Kidney tubule cell (primary cell): ENCODE measurements around the gene TNFSF13.

Experiments
- DNase-seq: peaks from one replicate; pipeline ENCODE4 v3.0.0-alpha.2; 2018; ENCODE audit warnings: low spot score

TNFSF13 gene

DNA sequence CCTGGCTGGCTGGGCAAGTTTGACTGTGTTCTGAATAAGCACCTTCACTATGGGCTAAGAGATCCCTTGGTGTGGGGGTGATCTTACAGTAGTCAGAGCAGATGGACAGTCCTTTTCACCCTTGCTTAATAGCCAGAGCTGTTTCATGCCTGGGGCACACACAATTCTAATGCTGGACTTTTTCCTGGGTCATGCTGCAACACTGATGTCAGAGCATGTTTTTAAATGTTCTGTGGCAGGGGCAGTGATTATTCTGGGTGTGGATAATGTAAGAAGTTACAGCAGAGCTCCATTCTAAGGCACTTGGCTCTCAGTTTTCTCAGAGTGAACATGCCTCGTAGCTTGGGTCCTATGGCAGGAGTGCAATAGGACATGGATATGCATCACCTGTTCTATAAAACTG, 16.9 kb downstream of the TNFSF13 start:
- no peak for DNase-seq

DNA sequence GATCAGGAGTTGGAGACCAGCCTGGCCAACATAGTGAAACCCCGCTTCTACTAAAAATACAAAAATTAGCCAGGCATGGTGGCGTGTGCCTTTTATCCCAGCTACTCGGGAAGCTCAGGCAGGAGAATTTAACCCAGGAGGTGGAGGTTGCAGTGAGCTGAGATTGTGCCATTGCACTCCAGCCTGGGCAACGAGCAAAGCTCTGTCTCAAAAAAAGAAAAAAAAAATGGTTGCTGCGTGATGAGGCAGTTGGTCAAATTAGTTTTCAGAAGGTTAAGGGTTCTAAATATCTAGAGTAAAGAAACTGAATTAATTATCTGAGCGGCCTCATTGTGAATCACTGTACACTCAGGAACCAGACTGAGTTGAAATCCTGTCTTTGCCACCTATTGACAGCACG, 17.4 kb downstream of the TNFSF13 start:
- DNase-seq, result no peak

DNA sequence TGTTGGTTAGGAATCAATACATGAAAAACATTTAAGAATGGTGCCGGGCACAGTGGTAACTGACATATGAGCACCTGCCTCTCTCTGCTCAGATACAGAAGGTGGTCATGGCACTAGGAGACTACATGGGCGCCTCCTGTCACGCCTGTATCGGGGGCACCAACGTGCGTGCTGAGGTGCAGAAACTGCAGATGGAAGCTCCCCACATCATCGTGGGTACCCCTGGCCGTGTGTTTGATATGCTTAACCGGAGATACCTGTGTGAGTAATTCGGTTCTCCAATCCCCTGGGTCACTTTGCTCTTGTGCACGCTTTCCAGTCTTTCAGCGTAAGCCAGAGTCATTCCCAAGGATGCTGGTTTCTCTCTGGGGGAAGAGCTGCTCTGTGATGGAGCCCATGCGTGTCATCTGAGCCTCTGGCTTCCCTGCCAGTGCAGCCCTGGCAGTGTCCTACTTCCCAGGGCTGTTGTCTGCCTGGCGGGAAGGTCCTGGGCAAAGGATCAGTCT, 17.9 kb downstream of the TNFSF13 start:
- DNase-seq, result no peak

DNA sequence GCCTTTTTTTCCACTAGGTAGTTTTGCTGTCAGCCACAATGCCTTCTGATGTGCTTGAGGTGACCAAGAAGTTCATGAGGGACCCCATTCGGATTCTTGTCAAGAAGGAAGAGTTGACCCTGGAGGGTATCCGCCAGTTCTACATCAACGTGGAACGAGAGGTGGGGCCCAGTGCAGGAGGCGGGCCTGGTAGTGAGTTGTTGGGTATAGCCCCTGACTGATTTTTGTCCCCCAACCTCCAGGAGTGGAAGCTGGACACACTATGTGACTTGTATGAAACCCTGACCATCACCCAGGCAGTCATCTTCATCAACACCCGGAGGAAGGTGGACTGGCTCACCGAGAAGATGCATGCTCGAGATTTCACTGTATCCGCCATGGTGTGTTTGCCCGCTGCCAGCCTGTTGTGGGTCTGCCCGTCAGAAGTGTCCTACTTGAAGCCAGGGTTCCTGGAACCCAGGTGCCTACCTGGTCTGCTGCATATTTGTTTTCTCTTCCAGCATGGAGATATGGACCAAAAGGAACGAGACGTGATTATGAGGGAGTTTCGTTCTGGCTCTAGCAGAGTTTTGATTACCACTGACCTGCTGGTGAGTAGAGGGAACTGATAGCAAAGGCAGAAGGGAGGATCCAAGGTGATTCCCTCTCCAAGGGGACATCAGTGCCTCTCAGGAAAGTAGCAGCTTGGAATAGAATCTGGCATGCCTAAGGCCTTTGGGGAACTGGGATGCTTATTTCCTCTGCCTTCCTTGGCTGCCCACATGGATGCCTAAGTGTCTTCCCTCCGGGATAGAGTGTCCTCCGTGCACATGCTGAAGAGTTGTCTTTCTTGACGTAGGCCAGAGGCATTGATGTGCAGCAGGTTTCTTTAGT, 19.0 kb downstream of the TNFSF13 start:
- no peak for DNase-seq

DNA sequence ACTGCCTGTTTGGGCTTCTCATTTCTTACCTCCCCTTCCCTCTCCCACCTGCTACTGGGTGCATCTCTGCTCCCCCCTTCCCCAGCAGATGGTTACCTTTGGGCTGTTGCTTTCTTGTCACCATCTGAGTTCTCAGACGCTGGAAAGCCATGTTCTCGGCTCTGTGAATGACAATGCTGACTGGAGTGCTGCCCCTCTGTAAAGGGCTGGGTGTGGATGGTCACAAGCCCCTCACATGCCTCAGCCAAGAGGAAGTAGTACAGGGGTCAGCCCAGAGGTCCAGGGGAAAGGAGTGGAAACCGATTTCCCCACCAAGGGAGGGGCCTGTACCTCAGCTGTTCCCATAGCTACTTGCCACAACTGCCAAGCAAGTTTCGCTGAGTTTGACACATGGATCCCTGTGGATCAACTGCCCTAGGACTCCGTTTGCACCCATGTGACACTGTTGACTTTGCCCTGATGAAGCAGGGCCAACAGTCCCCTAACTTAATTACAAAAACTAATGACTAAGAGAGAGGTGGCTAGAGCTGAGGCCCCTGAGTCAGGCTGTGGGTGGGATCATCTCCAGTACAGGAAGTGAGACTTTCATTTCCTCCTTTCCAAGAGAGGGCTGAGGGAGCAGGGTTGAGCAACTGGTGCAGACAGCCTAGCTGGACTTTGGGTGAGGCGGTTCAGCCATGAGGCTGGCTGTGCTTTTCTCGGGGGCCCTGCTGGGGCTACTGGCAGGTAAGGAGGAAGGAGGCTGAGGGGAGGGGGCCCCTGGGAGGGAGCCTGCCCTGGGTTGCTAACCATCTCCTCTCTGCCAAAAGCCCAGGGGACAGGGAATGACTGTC, 20.7 kb downstream of the TNFSF13 start, which contains the start of gene CD68:
Gene CD68 (plus strand): TSS at position 638 of the 833 bp plus-strand sequence. CDS start 40 bp downstream, at position 678.
- DNase-seq, result peak; percentile 97

DNA sequence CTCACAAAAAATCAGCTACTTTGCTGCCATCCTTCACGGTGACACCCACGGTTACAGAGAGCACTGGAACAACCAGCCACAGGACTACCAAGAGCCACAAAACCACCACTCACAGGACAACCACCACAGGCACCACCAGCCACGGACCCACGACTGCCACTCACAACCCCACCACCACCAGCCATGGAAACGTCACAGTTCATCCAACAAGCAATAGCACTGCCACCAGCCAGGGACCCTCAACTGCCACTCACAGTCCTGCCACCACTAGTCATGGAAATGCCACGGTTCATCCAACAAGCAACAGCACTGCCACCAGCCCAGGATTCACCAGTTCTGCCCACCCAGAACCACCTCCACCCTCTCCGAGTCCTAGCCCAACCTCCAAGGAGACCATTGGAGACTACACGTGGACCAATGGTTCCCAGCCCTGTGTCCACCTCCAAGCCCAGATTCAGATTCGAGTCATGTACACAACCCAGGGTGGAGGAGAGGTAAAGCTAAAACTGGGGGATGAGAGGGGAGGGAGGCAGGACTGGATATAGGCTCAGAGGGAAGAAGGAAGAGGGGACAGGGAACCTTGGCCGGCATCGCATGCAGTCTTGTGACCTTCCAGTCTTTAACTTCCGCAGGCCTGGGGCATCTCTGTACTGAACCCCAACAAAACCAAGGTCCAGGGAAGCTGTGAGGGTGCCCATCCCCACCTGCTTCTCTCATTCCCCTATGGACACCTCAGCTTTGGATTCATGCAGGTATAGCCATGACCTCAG, 21.5 kb downstream of the TNFSF13 start:
- no peak for DNase-seq

DNA sequence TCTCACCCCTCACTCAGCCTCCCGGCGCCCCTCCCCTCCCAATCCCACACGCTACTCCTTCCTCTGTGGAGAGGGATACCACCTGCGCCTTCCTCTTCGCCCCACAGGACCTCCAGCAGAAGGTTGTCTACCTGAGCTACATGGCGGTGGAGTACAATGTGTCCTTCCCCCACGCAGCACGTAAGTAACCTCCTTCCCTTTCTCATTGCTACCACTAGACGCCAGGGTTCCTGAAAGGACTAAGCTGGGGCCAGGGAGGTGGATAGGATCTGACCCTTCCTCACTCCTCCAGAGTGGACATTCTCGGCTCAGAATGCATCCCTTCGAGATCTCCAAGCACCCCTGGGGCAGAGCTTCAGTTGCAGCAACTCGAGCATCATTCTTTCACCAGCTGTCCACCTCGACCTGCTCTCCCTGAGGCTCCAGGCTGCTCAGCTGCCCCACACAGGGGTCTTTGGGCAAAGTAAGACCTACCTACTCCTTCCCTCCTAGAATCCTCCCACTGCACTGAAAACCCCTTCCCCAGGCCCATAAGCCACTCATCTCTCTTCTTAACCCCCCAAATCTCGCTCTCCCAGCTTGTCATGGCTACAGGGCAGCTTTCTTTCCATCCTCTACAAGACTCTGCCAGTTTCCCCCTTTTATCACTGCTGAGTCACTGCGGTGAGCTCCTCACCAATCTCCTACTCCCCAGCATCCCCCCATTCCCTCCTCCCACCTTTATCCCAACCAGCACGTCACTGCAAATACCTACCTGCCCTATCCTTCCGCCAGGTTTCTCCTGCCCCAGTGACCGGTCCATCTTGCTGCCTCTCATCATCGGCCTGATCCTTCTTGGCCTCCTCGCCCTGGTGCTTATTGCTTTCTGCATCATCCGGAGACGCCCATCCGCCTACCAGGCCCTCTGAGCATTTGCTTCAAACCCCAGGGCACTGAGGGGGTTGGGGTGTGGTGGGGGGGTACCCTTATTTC, 22.3 kb downstream of the TNFSF13 start:
- DNase-seq, result no peak

DNA sequence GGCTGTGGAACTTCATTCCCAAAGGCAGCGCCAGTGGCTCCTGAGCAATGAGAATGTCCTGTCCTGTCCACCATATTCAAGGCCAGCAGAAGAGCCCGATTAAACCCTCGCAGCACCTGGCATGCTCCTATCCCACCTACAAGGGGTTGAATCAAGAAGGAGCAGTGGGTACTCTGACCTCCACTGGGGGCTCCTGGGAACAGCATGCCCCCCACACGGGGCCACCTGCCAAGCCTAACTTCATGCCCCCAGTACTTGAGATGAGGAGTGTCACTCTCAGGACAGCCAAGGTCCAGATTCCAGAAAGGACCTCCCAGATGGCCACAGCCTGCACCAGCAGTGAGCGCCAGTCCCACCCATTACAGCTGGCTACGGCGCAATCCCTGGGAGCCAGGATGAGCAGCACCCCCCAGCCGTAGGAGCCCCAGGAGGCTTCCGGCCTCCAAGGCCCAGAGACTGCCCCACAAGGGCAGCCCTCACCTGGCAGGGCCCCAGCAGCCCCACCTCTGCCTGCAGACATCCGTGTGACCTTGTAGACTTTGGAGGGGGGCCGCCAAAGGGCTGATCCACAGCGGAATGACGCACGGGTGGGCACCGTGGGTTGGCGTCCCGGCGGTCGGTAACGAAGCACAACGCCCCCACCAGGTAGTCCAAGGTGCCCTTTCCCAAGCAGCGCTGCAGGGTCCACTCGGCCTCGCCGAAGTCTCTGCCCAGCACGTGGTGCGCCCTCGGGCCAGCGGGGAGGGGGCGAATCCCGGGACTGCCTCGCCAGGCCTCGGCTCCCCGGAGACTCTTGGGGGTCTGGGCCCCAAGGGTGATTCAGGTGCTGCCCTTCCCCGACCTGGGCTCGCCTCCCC, 24.1 kb downstream of the TNFSF13 start:
- no peak for DNase-seq

DNA sequence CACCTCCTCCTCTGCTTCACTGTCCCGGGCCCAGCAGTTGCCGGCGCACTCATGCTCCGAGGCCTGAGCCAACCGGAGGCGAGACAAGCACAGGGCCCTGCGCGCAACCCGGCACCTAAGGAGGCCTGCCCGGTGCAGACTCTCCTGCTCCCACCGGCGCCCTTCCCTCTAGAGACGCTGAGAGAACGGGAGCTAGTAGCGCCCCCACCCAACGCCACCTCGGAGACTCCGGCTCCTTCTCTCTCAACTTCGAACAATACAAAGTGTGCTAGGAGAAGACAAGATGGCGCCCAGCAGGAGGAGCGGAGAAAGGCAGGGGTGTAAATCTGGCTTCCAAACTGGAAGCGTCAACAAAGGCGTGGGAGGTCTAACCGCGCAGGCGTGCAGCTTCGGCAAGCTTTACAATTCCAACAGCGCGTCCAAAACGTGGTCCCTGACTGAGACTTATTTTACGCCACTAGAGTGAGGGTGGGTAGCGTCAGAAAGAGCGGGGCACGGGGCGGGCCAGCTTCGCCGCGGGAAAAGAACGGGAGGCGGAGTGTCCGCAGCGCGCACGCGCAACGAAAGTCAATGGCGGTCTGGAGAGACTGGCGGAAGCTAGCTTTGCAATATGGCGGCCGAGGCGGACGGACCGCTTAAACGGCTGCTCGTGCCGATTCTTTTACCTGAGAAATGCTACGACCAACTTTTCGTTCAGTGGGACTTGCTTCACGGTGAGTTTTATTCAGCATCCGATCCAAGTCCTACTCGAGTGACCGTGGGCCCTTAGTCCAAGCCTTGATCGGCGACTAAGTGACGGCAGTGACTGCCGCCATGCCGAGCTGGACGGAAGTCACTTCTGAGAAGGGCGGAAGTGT, 24.9 kb downstream of the TNFSF13 start, which contains the start of gene MPDU1:
Gene MPDU1 (plus strand): TSS at position 600 of the 857 bp plus-strand sequence. CDS start 11 bp downstream, at position 611.
- peak; percentile 96 for DNase-seq

DNA sequence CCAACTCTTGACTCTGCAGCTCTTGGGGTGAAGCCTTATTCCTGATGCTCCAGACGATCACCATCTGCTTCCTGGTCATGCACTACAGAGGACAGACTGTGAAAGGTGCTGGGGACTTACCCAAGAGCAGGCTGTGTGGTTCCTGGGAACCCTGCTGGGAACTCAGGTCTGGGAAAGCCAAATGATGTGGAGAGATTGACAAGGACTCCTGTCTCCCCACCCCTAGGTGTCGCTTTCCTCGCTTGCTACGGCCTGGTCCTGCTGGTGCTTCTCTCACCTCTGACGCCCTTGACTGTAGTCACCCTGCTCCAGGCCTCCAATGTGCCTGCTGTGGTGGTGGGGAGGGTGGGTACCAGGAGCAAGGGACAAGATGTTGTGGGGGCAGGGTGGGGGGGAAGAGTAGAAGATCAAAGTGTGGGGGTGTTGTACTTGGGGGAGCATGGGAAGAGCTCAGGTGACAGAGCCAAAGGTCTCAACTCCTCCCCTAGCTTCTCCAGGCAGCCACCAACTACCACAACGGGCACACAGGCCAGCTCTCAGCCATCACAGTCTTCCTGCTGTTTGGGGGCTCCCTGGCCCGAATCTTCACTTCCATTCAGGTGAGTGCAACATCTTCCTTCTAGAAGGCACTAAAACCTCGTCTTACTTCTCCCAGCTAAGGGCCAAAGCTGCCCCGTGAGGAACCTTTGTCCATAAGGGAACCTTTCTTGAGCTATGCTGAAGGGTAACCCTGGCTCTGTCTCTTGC, 28.3 kb downstream of the TNFSF13 start:
- peak; percentile 38 for DNase-seq

DNA sequence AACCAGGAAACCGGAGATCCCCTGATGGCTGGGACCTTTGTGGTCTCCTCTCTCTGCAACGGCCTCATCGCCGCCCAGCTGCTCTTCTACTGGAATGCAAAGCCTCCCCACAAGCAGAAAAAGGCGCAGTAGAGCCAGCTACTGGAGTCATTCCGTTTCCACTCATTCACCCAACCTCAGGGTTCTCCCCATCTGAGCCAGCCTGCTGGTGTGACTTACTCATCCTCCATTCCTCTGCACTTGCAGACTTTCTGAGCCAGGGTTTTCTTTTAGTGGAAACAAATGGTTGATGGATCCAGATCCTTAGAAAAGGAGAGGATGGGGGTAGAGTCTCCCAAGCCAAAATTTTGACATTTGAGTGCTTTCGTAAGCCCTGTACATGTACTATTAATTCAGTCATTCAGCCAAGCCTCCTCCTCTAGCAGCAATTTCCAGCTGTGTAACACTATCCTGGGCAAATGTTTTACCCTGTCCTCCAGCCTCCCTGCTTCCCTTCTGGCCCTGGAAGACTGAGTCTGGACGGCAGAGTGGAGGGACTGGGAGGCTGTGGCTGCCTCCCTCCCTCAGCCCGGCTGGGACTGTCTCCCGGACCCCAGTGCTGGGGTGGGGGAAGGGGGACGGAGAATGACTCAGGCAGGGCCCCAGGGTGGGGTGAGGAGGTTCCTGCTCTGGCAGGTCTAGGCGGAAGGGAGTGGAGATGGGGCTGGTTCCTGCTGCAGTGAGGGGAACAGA, 29.0 kb downstream of the TNFSF13 start:
- DNase-seq, result peak; percentile 59

DNA sequence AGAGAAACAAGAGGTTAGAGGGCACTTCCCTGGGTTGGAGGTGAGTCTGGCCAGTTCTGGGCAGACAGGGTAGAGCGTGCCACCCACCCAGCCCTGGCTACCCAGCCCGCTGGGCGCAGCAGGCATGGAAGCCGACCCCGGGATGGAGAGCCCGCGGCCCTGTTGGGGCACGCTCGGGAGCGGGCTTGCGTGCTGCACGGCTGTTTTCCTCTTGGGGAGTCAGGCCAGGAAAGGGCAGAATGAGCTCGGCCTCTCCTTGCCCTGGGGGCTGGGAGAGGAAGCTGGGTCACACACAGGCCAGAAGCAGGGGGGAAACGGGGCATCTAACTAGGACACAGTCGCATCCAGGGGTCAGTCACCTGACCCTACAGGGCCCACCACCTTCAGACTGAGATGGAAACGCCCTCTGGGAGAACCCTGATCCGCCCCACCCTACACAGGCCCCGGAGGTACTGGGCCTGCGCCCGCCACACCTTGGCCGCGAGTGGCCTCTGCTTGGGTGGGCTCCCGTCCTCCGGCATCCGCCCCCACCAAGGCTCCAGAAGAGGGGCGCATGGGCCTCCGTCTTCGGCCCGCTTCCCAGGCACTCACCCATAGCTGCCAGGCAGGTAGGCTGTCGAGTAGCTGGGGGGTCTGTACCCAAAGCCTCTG, 30.1 kb downstream of the TNFSF13 start:
- no peak for DNase-seq

DNA sequence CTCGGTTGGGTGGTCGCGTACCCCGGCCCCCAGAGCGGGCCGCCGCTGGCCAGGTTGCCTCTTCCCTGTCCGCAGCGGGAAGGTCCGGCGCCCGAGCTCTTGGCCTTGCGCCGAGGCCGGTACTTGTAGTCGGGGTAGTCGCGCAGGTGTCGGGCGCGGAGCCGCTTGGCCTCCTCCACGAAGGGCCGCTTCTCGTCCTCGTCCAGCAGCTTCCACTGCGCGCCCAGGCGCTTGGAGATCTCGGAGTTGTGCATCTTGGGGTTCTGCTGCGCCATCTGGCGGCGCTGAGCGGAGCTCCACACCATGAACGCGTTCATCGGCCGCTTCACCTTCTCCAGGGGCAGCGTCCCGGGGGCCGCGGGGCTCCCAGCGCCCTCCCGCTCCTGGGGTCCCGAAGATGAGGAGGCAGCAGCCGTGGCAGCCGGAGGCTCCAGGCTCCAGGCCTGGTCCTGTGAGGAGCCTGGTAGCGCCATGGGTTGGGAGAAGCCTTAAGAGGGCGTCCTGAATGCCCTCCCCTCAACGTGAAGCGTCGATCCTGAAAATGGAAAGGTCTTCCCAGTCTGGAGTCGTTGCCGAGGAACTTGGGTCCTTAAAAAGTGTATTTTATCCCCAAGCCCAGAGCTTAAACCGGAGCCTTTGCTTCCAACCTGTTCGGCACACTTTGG, 30.8 kb downstream of the TNFSF13 start:
- peak; percentile 81 for DNase-seq

DNA sequence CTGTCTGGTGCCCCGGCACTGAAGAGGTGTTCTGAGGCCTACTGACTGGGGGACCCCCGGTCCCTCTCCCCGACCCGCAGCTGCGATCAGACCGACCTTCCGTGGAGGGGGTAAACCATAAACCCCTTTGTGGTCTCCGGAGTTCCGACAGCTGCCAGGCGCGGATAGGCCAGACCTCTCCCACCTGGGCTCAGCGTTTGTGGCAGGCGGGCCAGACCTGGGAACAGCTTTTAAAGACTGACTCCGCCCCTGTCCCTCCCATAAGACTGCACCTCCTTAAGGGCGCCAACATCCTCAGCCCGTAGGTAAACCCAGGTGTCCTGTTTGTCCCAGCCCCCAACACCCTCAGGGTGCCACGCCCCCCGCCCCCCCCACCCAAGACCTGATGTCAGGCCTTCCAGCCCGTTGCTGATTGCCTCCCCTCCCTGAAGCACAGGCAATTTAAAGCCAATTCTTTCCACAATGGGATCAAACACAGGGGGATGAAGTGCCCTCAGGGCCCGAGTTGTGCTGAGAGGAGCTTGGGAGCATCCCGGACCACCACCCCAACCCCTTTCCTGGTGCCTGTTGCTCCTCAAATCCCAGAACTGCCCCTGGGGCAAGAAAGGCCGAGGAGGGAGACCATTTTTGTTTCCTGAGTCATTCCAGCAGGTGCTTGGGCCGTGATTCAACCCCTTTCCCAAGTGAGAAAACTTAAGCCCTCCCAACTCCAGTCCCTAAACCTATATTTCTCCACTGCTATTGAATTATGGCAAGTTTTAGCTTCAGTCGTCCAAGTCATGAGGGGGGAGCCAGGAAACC, 31.5 kb downstream of the TNFSF13 start, which contains the start of gene SOX15:
Gene SOX15 (minus strand): TSS at position 204 of the 801 bp plus-strand sequence. CDS start 418 bp downstream, outside the sequence.
- peak; percentile 70 for DNase-seq

DNA sequence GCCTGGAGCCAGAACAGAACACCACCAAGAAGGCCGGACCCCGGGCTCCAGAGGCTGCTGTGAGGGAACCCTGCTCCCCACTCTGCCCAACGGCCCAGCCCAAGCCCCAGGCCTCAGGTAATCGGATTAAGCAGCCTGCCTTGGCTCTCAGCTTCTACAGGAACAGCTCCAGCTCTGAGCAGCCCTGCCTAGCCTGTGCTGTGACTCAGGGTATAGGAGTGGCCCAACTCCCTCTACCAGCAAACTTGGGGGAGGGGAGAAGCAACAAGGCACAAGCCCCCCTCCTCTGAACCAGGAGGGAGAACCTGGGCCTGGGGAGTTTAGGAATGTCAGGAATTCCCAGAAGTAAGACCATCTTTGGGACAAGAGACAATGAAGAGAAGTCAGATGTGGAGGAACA, 32.2 kb downstream of the TNFSF13 start:
- peak; percentile 73 for DNase-seq
